Bronchial epithelial cell (primary cell): ENCODE data around the gene IL3. TPM values are rescaled to one million over a fixed set of nuclear protein-coding genes. Genes with fewer than 3 reads are reported as not detected.

ENCODE experiments used
- DNase-seq: peaks from one replicate; pipeline ENCODE4 v3.0.0-alpha.2; 2010; ENCODE audit warnings: low read depth
- FAIRE-seq: peaks from 2 replicates; lab custom pipeline; 2011; peaks lifted over from hg19 to GRCh38; lab: Jason Lieb, UNC
- H3K27me3 ChIP-seq: 2 replicates; pipeline ENCODE4 v1.5.1; 2011; ENCODE audit warnings: low read length; ENCODE audit not compliant: control insufficient read depth, insufficient read depth
- H3K36me3 ChIP-seq: 2 replicates; pipeline ENCODE4 v1.5.1; 2011; ENCODE audit warnings: low read length; ENCODE audit not compliant: control insufficient read depth, insufficient read depth
- H3K4me3 ChIP-seq: 2 replicates; pipeline ENCODE4 v1.5.1; 2011; ENCODE audit warnings: mild to moderate bottlenecking, low read depth, low read length, control low read depth
- CTCF ChIP-seq: IDR thresholded peaks from 2 replicates; pipeline ENCODE4 v1.5.1; 2011; ENCODE audit warnings: mild to moderate bottlenecking, moderate library complexity, low read length, control low read depth, inconsistent platforms; ENCODE audit not compliant: insufficient read depth, severe bottlenecking
- total RNA-seq: library from RNA; depleted of rRNA; stranded (reverse); fragments of >200 nt; gene quantifications from 2 replicates; pipeline ENCODE4 v1.2.1, GENCODE V29; 2014

The IL3 gene
- total RNA-seq, 1 donor from 2014 or later = not detected

DNA sequence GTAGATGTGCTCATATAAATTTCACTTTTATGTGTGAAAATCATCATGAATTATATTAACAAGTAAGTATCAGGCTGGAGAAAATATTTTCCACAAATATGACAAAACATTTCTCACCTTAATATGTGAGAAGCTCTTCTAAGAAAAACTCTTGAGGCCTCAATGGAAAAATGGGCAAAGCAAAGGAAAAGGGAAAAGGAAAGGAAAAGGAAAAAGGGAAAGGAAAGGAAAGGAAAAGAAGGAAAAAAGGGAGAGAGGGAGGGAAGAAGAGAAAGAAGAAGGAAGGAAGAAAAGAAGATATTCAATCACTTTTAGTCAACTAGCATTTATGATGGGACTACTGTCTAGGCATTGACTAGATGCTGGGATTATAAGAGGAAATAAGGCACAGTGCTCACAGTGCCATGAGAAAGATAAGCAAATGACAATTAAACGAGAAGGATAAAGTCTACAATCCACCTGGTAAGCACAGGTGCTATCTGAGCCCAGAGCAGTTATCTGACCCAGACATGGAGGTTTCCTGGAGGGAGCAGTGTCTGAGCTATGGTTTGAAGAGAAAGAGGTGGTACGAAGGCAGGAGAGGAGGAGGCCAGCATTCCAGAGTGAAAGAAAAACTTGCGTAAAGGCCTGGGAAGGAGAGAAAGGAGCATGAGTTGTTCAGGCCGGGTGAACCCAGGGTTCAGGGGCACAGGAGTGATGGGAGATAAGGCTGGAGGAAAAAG is 30.7 kb upstream of the IL3 start:
- Histone ChIP-seq H3K36me3 (no peaks in the 10 kb centered on the region), H3K4me3 (no peak overlapping the region), H3K27me3 (peaks cover 2% of the 10 kb centered on the region)
- FAIRE-seq = no peak
- TF ChIP-seq CTCF = no peak
- DNase-seq = no peak

DNA sequence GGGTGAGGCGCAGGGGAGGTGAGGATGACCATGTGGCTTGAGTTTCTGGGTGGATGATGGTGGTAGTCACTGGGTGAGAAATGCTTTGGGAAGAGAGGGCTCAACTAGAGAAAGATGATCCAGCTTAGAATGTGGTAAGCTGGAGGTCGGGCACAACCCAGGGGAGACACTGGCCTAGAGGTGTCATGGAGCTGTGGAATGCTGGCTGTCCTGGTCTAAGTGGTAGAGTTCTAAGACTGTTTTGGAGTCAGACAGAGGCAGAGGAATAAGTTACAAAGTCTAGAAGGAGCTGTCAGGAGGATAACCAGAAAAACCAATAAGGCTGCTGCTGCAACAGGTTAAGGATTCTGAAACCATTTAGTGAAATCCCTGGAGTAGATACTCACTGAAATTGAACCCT is 29.8 kb upstream of the IL3 start:
- FAIRE-seq (no peak), DNase-seq (no peak)
- no peak overlapping the region for H3K4me3 ChIP-seq
- peaks cover 2% of the 10 kb centered on the region for H3K27me3 ChIP-seq
- no peaks in the 10 kb centered on the region for H3K36me3 ChIP-seq
- TF ChIP-seq CTCF = no peak

DNA sequence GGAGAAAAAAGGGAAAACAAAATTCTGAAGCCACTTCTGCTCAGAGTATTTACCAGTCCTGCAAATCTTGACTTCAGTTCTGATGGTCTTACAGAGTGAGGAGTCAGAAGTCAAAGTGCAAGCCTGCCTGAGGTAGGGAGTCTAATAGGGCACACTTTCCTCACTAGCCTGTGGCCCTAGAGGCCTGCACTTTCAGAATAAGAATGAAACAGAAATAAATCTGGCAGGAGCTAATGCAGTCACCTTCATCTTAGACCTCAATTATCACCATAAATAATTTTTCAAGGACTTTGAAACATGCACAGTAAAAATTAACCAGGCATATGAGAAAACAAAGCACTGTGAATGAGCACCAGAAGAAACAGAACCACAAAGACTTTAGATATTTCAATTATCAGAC is 28.3 kb upstream of the IL3 start:
- Histone ChIP-seq H3K27me3 (peaks cover 2% of the 10 kb centered on the region), H3K36me3 (no peaks in the 10 kb centered on the region), H3K4me3 (no peak overlapping the region)
- FAIRE-seq = no peak
- DNase-seq = no peak
- no peak for TF ChIP-seq CTCF

GRCh38 chr5:132033122-132033521 is 27.3 kb upstream of the IL3 start:
- FAIRE-seq = no peak
- no peak for TF ChIP-seq CTCF
- Histone ChIP-seq H3K4me3 (no peak overlapping the region), H3K36me3 (no peaks in the 10 kb centered on the region), H3K27me3 (peaks cover 2% of the 10 kb centered on the region)
- DNase-seq = no peak

- H3K27me3 ChIP-seq = no peaks in the 10 kb centered on the region
- TF ChIP-seq CTCF = no peak
- H3K36me3 ChIP-seq = no peaks in the 10 kb centered on the region
- DNase-seq (no peak), FAIRE-seq (no peak)
- no peak overlapping the region for H3K4me3 ChIP-seq
Observed at GRCh38 chr5:132037353-132037752, 23.1 kb upstream of the IL3 start.

DNA sequence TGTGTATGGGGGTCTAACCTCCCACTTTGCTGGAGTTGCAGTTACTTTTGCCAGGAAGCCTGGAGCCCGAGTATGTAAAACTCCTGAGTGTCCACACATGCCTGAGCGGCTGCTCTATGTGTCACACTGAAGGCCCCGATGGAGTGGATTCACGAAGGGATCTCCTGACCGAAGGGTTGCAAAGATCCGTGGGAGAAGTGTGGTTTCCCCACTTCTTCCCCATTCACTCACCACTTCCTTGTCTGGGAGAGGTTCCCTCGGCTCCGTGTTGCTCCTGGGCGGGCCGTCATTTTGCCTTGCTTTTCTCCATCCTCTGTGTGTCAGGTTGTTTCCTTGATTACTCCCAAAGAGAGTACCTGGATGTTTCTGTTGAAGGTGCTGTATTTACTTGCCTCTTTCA is 16.2 kb upstream of the IL3 start:
- H3K4me3 ChIP-seq = no peak overlapping the region
- DNase-seq = no peak
- no peaks in the 10 kb centered on the region for H3K27me3 ChIP-seq
- no peak for TF ChIP-seq CTCF
- no peak for FAIRE-seq
- H3K36me3 ChIP-seq = no peaks in the 10 kb centered on the region
